ENCODE measurements around the gene FXYD5.

The FXYD5 gene

DNA sequence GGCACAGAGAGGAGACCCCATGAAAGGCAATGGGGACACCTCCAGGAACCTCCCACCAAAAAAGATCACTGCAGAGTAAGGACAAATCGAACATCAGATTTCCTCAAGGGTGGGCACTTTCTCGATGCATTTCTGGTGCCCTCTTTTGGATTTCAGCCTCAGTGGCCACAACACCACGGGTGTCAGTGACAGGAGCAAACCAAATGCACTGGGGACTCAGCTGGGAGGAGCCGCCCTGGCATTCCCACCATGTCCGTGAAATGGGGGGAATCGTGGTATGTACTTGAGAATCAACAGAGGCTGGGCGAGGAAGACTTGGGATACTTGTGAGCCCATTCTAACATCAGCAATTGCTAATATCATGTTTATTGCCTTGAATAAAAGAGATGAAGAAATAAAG is 57.7 kb downstream of the FXYD5 start:
- DNase-seq (ENCODE audit: low read depth, low spot score) = no peak

DNA sequence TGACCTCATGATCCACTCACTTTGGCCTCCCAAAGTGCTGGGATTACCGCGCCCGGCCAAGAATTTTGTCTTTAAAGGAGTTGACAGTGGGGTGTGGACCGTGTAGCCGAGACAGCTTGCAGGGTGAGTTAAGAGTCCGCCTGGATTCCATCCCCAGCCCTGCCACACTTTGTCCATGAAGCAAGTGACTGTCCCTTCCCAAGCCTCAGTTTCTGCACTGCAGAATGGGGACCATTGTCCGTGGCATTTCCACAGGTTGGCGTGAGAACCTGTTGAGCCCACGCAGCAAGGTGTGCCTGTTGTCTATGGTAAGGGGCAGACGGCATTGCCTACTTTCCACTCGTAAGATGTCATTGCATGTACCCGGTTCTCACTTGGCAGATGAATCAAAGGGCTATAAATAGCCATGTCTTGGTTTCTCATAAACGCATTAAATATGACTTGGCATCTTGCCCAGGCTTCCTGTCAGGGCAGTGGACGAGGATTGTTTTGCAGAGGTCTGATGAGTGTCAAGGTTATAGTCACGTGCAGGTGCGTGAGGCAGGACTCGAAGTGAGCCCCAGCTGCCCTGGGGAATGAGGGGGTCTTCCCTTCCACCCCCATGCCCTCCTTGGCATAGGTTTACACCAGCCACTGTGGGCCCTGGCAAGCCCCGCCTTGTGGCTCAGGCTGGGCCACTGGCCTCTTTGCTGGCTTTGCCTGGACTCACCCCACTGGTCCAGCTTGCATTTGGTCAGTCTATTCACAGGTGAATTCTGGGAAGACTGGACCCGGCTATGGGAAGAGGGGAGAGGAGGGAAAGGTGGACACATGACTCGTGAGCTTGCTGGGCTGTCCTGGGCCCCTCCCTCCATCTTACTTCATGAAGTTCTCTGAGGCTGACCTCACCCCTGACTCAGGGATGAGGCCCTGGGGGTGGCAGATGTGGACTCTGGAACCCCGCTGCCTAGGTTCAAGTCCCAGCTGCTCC is 59.4 kb downstream of the FXYD5 start:
- no peak for DNase-seq (ENCODE audit: low read depth, low spot score)

DNA sequence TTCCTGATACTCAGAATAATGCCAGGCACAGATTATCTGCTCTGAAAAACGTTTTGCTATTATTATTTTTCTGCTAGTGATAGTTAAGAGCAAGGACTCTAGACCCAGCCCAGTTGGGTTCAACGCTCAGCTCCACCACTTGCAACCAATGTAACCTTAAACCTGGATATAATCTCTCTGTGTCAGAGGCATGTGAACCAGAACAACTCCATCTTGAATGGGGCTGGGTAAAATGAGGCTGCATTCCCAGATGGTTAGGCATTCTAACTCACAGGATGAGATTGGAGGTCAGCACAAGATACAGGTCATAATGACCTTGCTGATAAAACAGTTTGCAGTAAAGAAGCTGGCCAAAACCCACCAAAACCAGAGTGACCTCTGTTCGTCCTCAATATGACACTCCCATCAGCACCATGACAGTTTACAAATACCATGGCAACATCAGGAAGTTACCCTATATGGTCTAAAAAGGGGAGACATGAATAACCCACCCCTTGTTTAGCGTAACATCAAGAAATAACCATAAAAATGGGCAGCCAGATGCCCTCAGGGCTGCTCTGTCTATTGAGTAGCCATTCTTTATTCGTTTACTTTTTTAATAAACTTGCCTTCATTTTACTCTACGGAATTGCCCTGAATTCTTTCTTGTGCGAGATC is 60.4 kb downstream of the FXYD5 start:
- DNase-seq (ENCODE audit: low read depth, low spot score) = no peak

DNA sequence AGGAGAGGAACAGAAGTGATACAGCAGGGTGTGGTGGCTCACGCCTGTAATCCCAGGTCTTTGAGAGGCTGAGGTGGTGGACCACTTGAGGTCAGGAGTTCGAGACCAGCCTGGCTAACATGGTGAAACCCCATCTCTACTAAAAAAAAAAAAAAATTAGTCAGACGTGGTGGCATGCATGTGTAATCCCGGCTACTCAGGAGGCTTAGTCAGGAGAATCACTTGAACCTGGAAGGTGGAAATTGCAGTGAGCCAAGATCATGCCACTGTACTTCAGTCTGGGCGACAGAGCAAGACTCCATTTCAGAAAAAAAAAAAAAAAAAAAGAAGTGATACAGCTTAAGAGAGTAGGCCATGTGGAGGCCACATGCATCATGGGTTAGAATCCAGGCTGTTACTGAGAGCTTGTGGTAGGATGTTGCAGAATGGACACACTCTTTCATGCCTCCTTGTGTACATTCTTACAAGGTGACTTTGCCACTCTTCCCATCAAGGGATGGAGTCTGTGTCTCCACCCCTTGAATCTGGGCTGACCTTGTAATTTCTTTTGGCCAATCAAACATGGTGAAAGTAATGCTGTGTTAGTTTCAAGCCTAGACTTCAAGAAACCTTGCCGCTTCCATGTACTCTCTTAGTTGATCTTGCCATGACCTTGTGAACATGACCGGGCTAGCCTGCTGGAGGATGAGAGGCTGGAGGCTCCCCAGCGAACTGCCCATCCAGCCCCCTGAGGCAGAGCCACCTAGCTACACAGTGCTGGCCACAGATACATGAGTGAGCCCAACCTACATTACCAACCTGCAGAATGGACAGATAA is 61.7 kb downstream of the FXYD5 start:
- DNase-seq (ENCODE audit: low read depth, low spot score) = no peak

DNA sequence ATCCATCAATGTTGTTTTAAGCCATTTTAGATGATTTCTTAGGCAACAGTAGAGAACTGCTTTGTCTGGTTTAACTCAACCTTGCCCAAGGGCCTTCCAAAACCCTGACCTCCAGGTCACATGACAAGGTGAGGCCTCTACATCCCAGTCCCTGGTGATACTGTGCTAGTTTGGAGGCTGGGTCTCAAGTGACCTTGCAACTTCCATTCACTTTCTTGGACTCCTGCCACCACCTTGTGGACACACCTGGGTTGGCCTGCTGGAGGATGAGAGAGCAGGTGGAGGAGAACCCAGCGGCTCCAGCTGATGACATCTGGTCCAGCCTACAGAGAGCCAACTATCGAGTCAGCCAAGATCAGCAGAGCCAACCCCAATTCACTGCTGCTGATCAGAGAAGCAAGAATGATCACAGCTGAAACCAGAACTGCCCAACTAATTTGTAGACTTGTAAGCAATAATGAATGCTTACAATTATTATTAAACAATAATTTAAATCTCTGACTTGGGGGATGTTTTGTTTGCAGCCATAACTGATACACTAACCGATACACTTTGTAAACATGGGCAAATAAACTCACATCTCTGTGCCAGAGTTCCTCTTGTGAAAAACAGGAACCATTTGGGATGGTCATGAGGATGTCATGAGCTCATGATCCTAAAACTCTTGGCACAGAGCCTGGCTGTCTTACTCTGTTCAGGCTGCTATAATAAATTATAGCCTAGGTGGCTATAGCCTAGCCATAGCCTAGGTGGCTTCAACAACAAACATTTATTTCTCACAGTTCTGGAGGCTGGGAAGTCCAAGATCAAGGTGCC is 62.5 kb downstream of the FXYD5 start:
- no peak for DNase-seq (ENCODE audit: low read depth, low spot score)

- no peak for DNase-seq (ENCODE audit: low read depth, low spot score)
Measured at GRCh38 chr19:35217649-35217990, 63.1 kb downstream of the FXYD5 start.

DNA sequence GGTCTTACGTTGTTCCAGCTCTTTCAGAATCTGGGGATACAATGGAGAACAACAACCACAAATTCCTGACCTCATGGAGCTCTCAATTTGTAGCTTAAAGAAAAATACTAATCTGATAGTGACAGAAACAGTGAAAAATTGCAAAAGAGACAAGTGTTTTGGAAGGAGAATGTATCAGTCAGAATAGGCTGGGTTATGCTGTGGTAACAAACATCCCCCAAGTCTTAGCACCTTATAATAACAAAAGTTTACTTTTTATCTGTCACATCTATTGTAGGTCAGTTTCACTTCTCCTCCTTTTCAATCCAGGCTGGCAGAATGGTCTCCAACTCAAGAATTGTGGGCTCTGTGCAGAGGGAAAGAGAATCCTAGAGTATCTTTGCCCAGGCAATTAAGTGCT is 64.5 kb downstream of the FXYD5 start:
- DNase-seq (ENCODE audit: low read depth, low spot score) = no peak
